H1 (cell line): ENCODE results near the gene ENO4. TPM values are rescaled to one million over a fixed set of nuclear protein-coding genes. Genes with fewer than 3 reads are reported as not detected.

ENCODE experiments used
- CTCF ChIA-PET: fragments of 300-600 bp; sonication (Branson Sonifier 250); formaldehyde crosslinking; loops from one replicate; lab custom pipeline; 2021; ENCODE audit not compliant: partially characterized antibody; lab: Charles Lee
- POLR2A ChIA-PET: fragments of 300-600 bp; sonication (Branson Sonifier 250); formaldehyde crosslinking; loops from one replicate; lab custom pipeline; 2021; ENCODE audit warnings: inconsistent platforms; ENCODE audit not compliant: partially characterized antibody; lab: Charles Lee
- DNase-seq, 2 experiments: peaks; one replicate each; pipeline versions ENCODE4 v3.0.0 to v3.0.0-alpha.2; 2010 to 2022; ENCODE audit warnings: low spot score in 2 of 2, low read depth in 1 of 2, mixed read lengths in 1 of 2
- FAIRE-seq: peaks from 2 replicates; lab custom pipeline; 2011; peaks lifted over from hg19 to GRCh38; lab: Jason Lieb, UNC
- H2AFZ ChIP-seq: 2 replicates; pipeline ENCODE4 v1.8.1; 2012; ENCODE audit warnings: low read length, inconsistent platforms
- H2AK5ac ChIP-seq: 2 replicates; pipeline ENCODE4 v1.6.1; 2013; ENCODE audit warnings: low read depth, low read length
- H2BK120ac ChIP-seq: replicated peaks from 2 replicates; pipeline ENCODE3; 2013; ENCODE audit warnings: low read depth, low read length, inconsistent platforms
- H2BK12ac ChIP-seq: 2 replicates; pipeline ENCODE4 v1.6.1; 2013; ENCODE audit warnings: low read depth, low read length
- H2BK15ac ChIP-seq: 2 replicates; pipeline ENCODE4 v1.6.1; 2013; ENCODE audit warnings: low read length
- H2BK20ac ChIP-seq: 2 replicates; pipeline ENCODE4 v1.6.1; 2013; ENCODE audit warnings: low read length
- H2BK5ac ChIP-seq: 2 replicates; pipeline ENCODE4 v1.6.1; 2013; ENCODE audit warnings: low read depth, low read length
- H3K14ac ChIP-seq: 2 replicates; pipeline ENCODE4 v1.6.1; 2013; ENCODE audit warnings: inconsistent platforms; ENCODE audit not compliant: insufficient read length
- H3K18ac ChIP-seq: 2 replicates; pipeline ENCODE4 v1.6.1; 2013; ENCODE audit warnings: low read length; ENCODE audit errors: extremely low read depth
- H3K23ac ChIP-seq: 2 replicates; pipeline ENCODE4 v1.6.1; 2013; ENCODE audit warnings: inconsistent platforms; ENCODE audit not compliant: insufficient read length
- H3K23me2 ChIP-seq: 2 replicates; pipeline ENCODE4 v1.6.1; 2013; ENCODE audit warnings: low read depth, low read length
- H3K27ac ChIP-seq: 2 replicates; pipeline ENCODE4 v1.6.1; 2011; ENCODE audit warnings: low read depth, low read length, inconsistent platforms
- H3K27me3 ChIP-seq, 4 experiments: replicated peaks in 1 of 4; 1 replicate in 1 of 4; 2 replicates in 3 of 4; pipeline versions ENCODE4 v1.6.1 to v1.8.1; 2011 to 2013; ENCODE audit warnings: low read length in 3 of 4, mild to moderate bottlenecking in 3 of 4, inconsistent platforms in 2 of 4, mixed read lengths in 2 of 4, moderate library complexity in 1 of 4; ENCODE audit not compliant: control insufficient read depth in 3 of 4, insufficient read depth in 3 of 4; ENCODE audit errors: extremely low read depth in 1 of 4
- H3K36me3 ChIP-seq, 4 experiments: 2 replicates each; pipeline versions ENCODE4 v1.6.1 to v1.8.1; 2011 to 2013; ENCODE audit warnings: mild to moderate bottlenecking in 4 of 4, low read length in 3 of 4, moderate library complexity in 2 of 4, control low read depth in 1 of 4, inconsistent platforms in 1 of 4; ENCODE audit not compliant: insufficient read depth in 4 of 4, control insufficient read depth in 2 of 4
- H3K4ac ChIP-seq: replicated peaks from 2 replicates; pipeline ENCODE3; 2013; ENCODE audit warnings: low read length, low read depth, mixed read lengths, inconsistent platforms; ENCODE audit not compliant: insufficient read length
- H3K4me1 ChIP-seq, 4 experiments: replicated peaks in 1 of 4; 1 replicate in 1 of 4; 2 replicates in 3 of 4; pipeline versions ENCODE4 v1.6.1 to v1.8.1; 2011 to 2013; ENCODE audit warnings: low read length in 3 of 4, inconsistent platforms in 2 of 4, mixed read lengths in 1 of 4; ENCODE audit not compliant: insufficient read depth in 4 of 4, control insufficient read depth in 3 of 4
- H3K4me2 ChIP-seq, 2 experiments: 2 replicates each; pipeline versions ENCODE4 v1.6.1 to v1.8.1; 2011 to 2013; ENCODE audit warnings: low read depth in 2 of 2, low read length in 2 of 2, control low read depth in 1 of 2, inconsistent platforms in 1 of 2, mild to moderate bottlenecking in 1 of 2; ENCODE audit not compliant: insufficient read depth in 1 of 2
- H3K4me3 ChIP-seq, 4 experiments: fragments of 200-600, 300-600 bp in 1 of 4; sonication (generic), shearing (Covaris generic), sonication (Bioruptor Twin) in 1 of 4; 2 replicates each; pipeline versions ENCODE4 v1.5.1 to v1.8.1; 2011 to 2016; ENCODE audit warnings: low read length in 4 of 4, low read depth in 3 of 4, control low read depth in 2 of 4, inconsistent platforms in 2 of 4, mild to moderate bottlenecking in 2 of 4, mixed read lengths in 1 of 4, moderate library complexity in 1 of 4; ENCODE audit not compliant: insufficient read depth in 2 of 4; ENCODE audit errors: extremely low read depth in 1 of 4
- H3K56ac ChIP-seq: replicated peaks from 2 replicates; pipeline ENCODE3; 2013; ENCODE audit warnings: low read depth, mild to moderate bottlenecking, mixed read lengths, low read length, inconsistent platforms; ENCODE audit not compliant: insufficient read length
- H3K79me1 ChIP-seq: 2 replicates; pipeline ENCODE4 v1.6.1; 2013; ENCODE audit warnings: low read depth, low read length, control low read depth
- H3K79me2 ChIP-seq, 2 experiments: 2 replicates each; pipeline versions ENCODE4 v1.6.1 to v1.8.1; 2012 to 2013; ENCODE audit warnings: low read length in 2 of 2, mild to moderate bottlenecking in 2 of 2, inconsistent platforms in 1 of 2; ENCODE audit not compliant: insufficient read depth in 2 of 2, control insufficient read depth in 1 of 2
- H3K9ac ChIP-seq, 4 experiments: replicated peaks in 1 of 4; 1 replicate in 1 of 4; 2 replicates in 3 of 4; pipeline versions ENCODE4 v1.6.1 to v1.8.1; 2011 to 2013; ENCODE audit warnings: low read depth in 3 of 4, low read length in 3 of 4, control low read depth in 2 of 4, mild to moderate bottlenecking in 2 of 4, moderate library complexity in 2 of 4, inconsistent platforms in 1 of 4; ENCODE audit errors: extremely low read depth in 1 of 4
- H3K9me3 ChIP-seq, 2 experiments: 2 replicates each; pipeline versions ENCODE4 v1.6.1 to v1.8.1; 2012 to 2013; ENCODE audit warnings: mild to moderate bottlenecking in 2 of 2, moderate library complexity in 2 of 2, control low read depth in 1 of 2, inconsistent platforms in 1 of 2, low read depth in 1 of 2, low read length in 1 of 2, mixed read lengths in 1 of 2; ENCODE audit not compliant: insufficient read depth in 2 of 2
- H4K20me1 ChIP-seq, 2 experiments: replicated peaks in 1 of 2; 2 replicates each; pipeline versions ENCODE3 to v1.8.1; 2011 to 2013; ENCODE audit warnings: inconsistent platforms in 2 of 2, low read length in 2 of 2, mild to moderate bottlenecking in 1 of 2; ENCODE audit not compliant: insufficient read depth in 2 of 2, control insufficient read depth in 1 of 2
- H4K5ac ChIP-seq: 2 replicates; pipeline ENCODE4 v1.6.1; 2013; ENCODE audit warnings: low read length, low read depth, mixed read lengths, inconsistent platforms; ENCODE audit not compliant: insufficient read length
- H4K8ac ChIP-seq: 2 replicates; pipeline ENCODE4 v1.8.0; 2013; ENCODE audit warnings: mild to moderate bottlenecking, moderate library complexity, low read length, inconsistent platforms; ENCODE audit not compliant: insufficient read depth; ENCODE audit errors: extremely low read depth
- H4K91ac ChIP-seq: replicated peaks from 2 replicates; pipeline ENCODE3; 2013; ENCODE audit warnings: low read length, mixed read lengths, inconsistent platforms; ENCODE audit not compliant: insufficient read length
- ASH2L ChIP-seq: fragments of 200-600, 300-600 bp; sonication (generic); IDR thresholded peaks from one replicate; pipeline ENCODE4 v1.7.1; 2017; ENCODE audit warnings: low read length
- TEAD4 ChIP-seq: IDR thresholded peaks from 2 replicates; pipeline ENCODE4 v1.6.1; 2012; ENCODE audit warnings: low read depth, low read length, inconsistent platforms, mixed read lengths
- WGBS, 2 experiments: shearing (Covaris generic) in 1 of 2; methylation state at CpG; one replicate each; pipeline versions ENCODE4 v1.1.6 to v1.1.7; 2013 to 2015; ENCODE audit warnings: low lambda C conversion rate in 2 of 2, mixed read lengths in 2 of 2, inconsistent platforms in 1 of 2, low coverage in 1 of 2, missing lambda C conversion rate in 1 of 2; ENCODE audit not compliant: insufficient replicate concordance in 2 of 2, insufficient coverage in 1 of 2, insufficient read length in 1 of 2; ENCODE audit errors: extremely low coverage in 1 of 2, missing lambda C conversion rate in 1 of 2; 5-methylcytosine and 5-hydroxymethylcytosine counted together
- polyA plus RNA-seq, 7 experiments: library from polyadenylated mRNA; depleted of rRNA in 3 of 7; stranded (reverse) in 5 of 7; unstranded in 2 of 7; fragments of >200 nt in 5 of 7; fragments of 200-250 nt in 2 of 7; gene quantifications; 1 replicate in 5 of 7; 2 replicates in 1 of 7; 4 replicates in 1 of 7; pipeline versions ENCODE4 v1.2.1 to v1.2.3, GENCODE V29; 2011 to 2013; ENCODE audit warnings: missing spikeins in 2 of 7, mixed read lengths in 2 of 7
- total RNA-seq: library from RNA; stranded (reverse); fragmentation: NEBNext Ultra II Directional; extraction: Animal tissue kit (Norgen Biotek cat#: 25700); gene quantifications from 2 replicates; pipeline ENCODE4 v1.2.1, GENCODE V29; 2021

ENO4 gene
- total and polyA plus RNA-seq, 2 of the 8 experiments (the other 6 are each of a cell fraction or from before 2014, with no cell fraction given), result 0.77 TPM; not detected in 1

- H2AFZ ChIP-seq, result no peak overlapping the region
Measured at GRCh38 chr10:116873134-116873533, 23.8 kb downstream of the ENO4 start.

More at GRCh38 chr10:116873134-116873533, 23.8 kb downstream of the ENO4 start:
- no peak overlapping the region for H2BK12ac ChIP-seq
- no peaks in the 10 kb centered on the region; a peak in 2 of 8 replicates for H3K36me3 ChIP-seq
- no peak overlapping the region for H3K56ac ChIP-seq
- no peak overlapping the region for H3K9ac ChIP-seq
- H3K9me3 ChIP-seq, result peaks cover 0 to 4% of the 10 kb centered on the region in 2 experiments; a peak in 1 of 4 replicates
- peak overlapping the region in 1 of 4 experiments; percentile 11; a peak in 1 of 8 replicates for H3K4me3 ChIP-seq
- H2BK120ac ChIP-seq, result no peak overlapping the region
- TF ChIP-seq TEAD4 (peak; percentile 53; the same call in 1 of the 2 replicates), ASH2L (no peak)
- no peak overlapping the region for H4K91ac ChIP-seq
- no peak overlapping the region for H3K27ac ChIP-seq
- H3K4me1 ChIP-seq, result peaks cover 0 to 18% (median 6%) of the 10 kb centered on the region in 4 experiments; a peak in 5 of 7 replicates
- 48% methylated on average over 2 of the region's 2 CpGs; no CpG with 5 or more reads in 1 of the 2 experiments for whole genome bisulfite sequencing, 2 experiments
- no peak overlapping the region for H4K8ac ChIP-seq
- H4K20me1 ChIP-seq, result no peaks in the 10 kb centered on the region
- FAIRE-seq, result no peak
- no peak overlapping the region for H3K18ac ChIP-seq
- no peak for DNase-seq
- ChIA-PET CTCF (interaction anchor here (1.1 to 1.6 kb wide), 3 partner anchors 16 to 295 kb away, joined by 3 to 4 read pairs (median 3); no protein-coding TSS in a partner anchor), POLR2A (interaction anchor here (1.3 kb wide), 1 partner anchor 9 kb away, joined by 4 read pairs; no protein-coding TSS in a partner anchor)
- H2BK20ac ChIP-seq, result no peak overlapping the region
- H3K79me2 ChIP-seq, result no peaks in the 10 kb centered on the region
- no peak overlapping the region for H4K5ac ChIP-seq
- no peak overlapping the region for H2AK5ac ChIP-seq
- H3K4ac ChIP-seq, result no peak overlapping the region
- H2BK5ac ChIP-seq, result no peak overlapping the region
- no peak overlapping the region for H3K14ac ChIP-seq
- H3K23ac ChIP-seq, result no peak overlapping the region
- no peak overlapping the region for H2BK15ac ChIP-seq
- H3K23me2 ChIP-seq, result no peaks in the 10 kb centered on the region
- peak overlapping the region; percentile 22 to 46; a peak in 2 of 4 replicates for H3K4me2 ChIP-seq
- H3K79me1 ChIP-seq, result no peaks in the 10 kb centered on the region
- H3K27me3 ChIP-seq, result peaks cover 0 to 1% (median 0%) of the 10 kb centered on the region in 4 experiments; a peak in 2 of 7 replicates
